HepG2 (cell line): ENCODE results near the gene ATP6V0A1. TPM values are rescaled to one million over a fixed set of nuclear protein-coding genes. Genes with fewer than 3 reads are reported as not detected.

ENCODE experiments used
- GATAD1 ChIP-seq: IDR thresholded peaks from 2 replicates; pipeline ENCODE4 v1.6.1; 2016; ENCODE audit warnings: missing genetic modification reagents, missing compliant biosample characterization
- GLI4 ChIP-seq: sonication (generic); formaldehyde crosslinking; IDR thresholded peaks from 2 replicates; pipeline ENCODE4 v1.5.1; 2020; ENCODE audit warnings: missing genetic modification reagents, mild to moderate bottlenecking, moderate library complexity, borderline replicate concordance
- KAT2B ChIP-seq: fragments of 150-350 bp; IDR thresholded peaks from 2 replicates; pipeline ENCODE4 v1.6.1; 2014; ENCODE audit warnings: low read depth, low read length, borderline replicate concordance
- NFATC3 ChIP-seq: sonication (generic); formaldehyde crosslinking; IDR thresholded peaks from 2 replicates; pipeline ENCODE4 v1.5.1; 2020; ENCODE audit warnings: mild to moderate bottlenecking, missing genetic modification reagents
- RBM22 ChIP-seq: fragments of 200-400 bp; formaldehyde crosslinking; optimal IDR thresholded peaks from 2 replicates; pipeline ENCODE3; 2017; ENCODE audit warnings: mild to moderate bottlenecking, low read length, moderate library complexity
- SOX6 ChIP-seq, 2 experiments: fragments of 450-650 bp in 1 of 2; sonication (generic) in 1 of 2; formaldehyde crosslinking in 1 of 2; IDR thresholded peaks; 2 replicates each; pipeline versions ENCODE4 v1.4.0 to v1.6.1; 2017 to 2020; ENCODE audit warnings: antibody characterized with exemption in 1 of 2, mild to moderate bottlenecking in 1 of 2, missing genetic modification reagents in 1 of 2
- SRF ChIP-seq: IDR thresholded peaks from 2 replicates; pipeline ENCODE4 v1.6.1; 2011; ENCODE audit warnings: mild to moderate bottlenecking, low read depth, low read length, moderate library complexity
- TOE1 ChIP-seq: sonication (generic); formaldehyde crosslinking; IDR thresholded peaks from 2 replicates; pipeline ENCODE4 v1.4.0; 2020; ENCODE audit warnings: mild to moderate bottlenecking, missing genetic modification reagents
- ZNF441 ChIP-seq: sonication (generic); formaldehyde crosslinking; IDR thresholded peaks from 2 replicates; pipeline ENCODE4 v1.7.0; 2021; ENCODE audit warnings: missing genetic modification reagents, borderline replicate concordance
- polyA plus RNA-seq, 8 experiments: library from polyadenylated mRNA; depleted of rRNA in 3 of 8; stranded (reverse) in 7 of 8; unstranded in 1 of 8; fragments of >200 nt; fragmentation: Illumina TruSeq in 4 of 8; extraction: Trizol in 4 of 8; gene quantifications; 2 replicates each; pipeline versions ENCODE4 v1.2.1 to v1.2.3, GENCODE V29; 2011 to 2016; ENCODE audit warnings: low read depth in 4 of 8, missing spikeins in 1 of 8, mixed read lengths in 1 of 8; ENCODE audit not compliant: insufficient read depth in 1 of 8
- total RNA-seq, 5 experiments: library from RNA; depleted of rRNA; stranded (reverse); fragments of >200 nt; fragmentation: Illumina TruSeq; extraction: Trizol; gene quantifications; 2 replicates each; pipeline ENCODE4 v1.2.3, GENCODE V29; 2016; ENCODE audit warnings: low read depth in 1 of 5
- TF ChIP-seq, protein P1 (sequence below): sonication (generic); formaldehyde crosslinking; IDR thresholded peaks from 2 replicates; pipeline ENCODE4 v1.4.0; 2020; ENCODE audit warnings: missing genetic modification reagents
- TF ChIP-seq, protein P2 (sequence below): sonication (generic); formaldehyde crosslinking; IDR thresholded peaks from 2 replicates; pipeline ENCODE4 v1.4.0; 2020; ENCODE audit warnings: missing genetic modification reagents
- TF ChIP-seq, protein P3 (sequence below): sonication (generic); formaldehyde crosslinking; IDR thresholded peaks from 2 replicates; pipeline ENCODE4 v1.8.0; 2022; ENCODE audit warnings: missing genetic modification reagents, mild to moderate bottlenecking, borderline replicate concordance
- TF ChIP-seq, protein P4 (sequence below): IDR thresholded peaks from 2 replicates; pipeline ENCODE4 v1.6.1; 2018; ENCODE audit warnings: missing genetic modification reagents
- TF ChIP-seq, protein P5 (sequence below): sonication (generic); formaldehyde crosslinking; IDR thresholded peaks from 2 replicates; pipeline ENCODE4 v1.9.0; 2021; ENCODE audit warnings: missing genetic modification reagents, mild to moderate bottlenecking, borderline replicate concordance

The ATP6V0A1 gene
- total and polyA plus RNA-seq, 2 of the 13 experiments (the other 11 are each of a cell fraction or from before 2014, with no cell fraction given) = 27.9 to 54.1 TPM

DNA sequence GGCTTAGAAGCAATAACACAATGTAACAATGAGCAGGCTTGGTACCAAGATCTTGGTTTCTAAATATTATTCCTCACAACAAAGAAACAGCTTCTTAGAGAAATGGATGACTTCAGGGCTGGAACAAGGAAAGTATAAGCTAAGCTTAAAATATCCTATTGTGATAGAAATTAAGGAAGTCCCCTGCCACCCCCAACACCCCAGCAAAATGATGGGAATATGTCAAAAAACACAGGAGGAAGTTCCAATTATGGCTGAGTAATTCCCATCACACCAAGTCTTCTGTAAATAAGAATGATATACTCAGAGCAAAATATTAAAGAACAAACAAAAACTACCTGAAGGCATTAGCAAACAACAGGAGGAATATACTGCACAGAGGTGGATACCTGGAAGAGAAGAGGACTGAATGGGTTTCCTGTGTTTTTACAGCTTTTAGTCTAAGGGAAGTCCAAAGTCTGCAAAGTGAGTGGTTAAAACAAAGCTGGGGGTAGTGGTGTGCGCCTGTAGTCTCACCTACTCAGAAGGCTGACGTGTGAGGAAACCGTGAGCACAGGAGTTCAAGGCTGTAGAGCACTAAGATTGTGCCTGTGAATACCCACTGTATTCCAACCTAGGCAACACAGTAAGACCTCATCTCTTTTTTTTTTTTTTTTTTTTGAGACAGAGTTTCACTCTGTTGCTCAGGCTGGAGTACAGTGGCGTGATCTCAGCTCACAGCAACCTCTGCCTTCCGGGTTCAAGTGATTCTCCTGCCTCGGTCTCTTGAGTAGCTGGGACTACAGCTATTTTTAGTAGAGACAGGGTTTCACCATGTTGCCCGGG lies 17.1 kb upstream of the ATP6V0A1 start (continued):
- TF ChIP-seq GLI4 (CRISPR knock-in tag) = no peak
- TF ChIP-seq, protein P1, sequence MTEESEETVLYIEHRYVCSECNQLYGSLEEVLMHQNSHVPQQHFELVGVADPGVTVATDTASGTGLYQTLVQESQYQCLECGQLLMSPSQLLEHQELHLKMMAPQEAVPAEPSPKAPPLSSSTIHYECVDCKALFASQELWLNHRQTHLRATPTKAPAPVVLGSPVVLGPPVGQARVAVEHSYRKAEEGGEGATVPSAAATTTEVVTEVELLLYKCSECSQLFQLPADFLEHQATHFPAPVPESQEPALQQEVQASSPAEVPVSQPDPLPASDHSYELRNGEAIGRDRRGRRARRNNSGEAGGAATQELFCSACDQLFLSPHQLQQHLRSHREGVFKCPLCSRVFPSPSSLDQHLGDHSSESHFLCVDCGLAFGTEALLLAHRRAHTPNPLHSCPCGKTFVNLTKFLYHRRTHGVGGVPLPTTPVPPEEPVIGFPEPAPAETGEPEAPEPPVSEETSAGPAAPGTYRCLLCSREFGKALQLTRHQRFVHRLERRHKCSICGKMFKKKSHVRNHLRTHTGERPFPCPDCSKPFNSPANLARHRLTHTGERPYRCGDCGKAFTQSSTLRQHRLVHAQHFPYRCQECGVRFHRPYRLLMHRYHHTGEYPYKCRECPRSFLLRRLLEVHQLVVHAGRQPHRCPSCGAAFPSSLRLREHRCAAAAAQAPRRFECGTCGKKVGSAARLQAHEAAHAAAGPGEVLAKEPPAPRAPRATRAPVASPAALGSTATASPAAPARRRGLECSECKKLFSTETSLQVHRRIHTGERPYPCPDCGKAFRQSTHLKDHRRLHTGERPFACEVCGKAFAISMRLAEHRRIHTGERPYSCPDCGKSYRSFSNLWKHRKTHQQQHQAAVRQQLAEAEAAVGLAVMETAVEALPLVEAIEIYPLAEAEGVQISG (CRISPR knock-in tag) = no peak
- TF ChIP-seq, protein P2, sequence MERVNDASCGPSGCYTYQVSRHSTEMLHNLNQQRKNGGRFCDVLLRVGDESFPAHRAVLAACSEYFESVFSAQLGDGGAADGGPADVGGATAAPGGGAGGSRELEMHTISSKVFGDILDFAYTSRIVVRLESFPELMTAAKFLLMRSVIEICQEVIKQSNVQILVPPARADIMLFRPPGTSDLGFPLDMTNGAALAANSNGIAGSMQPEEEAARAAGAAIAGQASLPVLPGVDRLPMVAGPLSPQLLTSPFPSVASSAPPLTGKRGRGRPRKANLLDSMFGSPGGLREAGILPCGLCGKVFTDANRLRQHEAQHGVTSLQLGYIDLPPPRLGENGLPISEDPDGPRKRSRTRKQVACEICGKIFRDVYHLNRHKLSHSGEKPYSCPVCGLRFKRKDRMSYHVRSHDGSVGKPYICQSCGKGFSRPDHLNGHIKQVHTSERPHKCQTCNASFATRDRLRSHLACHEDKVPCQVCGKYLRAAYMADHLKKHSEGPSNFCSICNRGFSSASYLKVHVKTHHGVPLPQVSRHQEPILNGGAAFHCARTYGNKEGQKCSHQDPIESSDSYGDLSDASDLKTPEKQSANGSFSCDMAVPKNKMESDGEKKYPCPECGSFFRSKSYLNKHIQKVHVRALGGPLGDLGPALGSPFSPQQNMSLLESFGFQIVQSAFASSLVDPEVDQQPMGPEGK (CRISPR knock-in tag) = peak; percentile 65; the same call in 1 of the 2 replicates
- TF ChIP-seq, protein P3, sequence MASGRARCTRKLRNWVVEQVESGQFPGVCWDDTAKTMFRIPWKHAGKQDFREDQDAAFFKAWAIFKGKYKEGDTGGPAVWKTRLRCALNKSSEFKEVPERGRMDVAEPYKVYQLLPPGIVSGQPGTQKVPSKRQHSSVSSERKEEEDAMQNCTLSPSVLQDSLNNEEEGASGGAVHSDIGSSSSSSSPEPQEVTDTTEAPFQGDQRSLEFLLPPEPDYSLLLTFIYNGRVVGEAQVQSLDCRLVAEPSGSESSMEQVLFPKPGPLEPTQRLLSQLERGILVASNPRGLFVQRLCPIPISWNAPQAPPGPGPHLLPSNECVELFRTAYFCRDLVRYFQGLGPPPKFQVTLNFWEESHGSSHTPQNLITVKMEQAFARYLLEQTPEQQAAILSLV (CRISPR knock-in tag) = no peak
- no peak for TF ChIP-seq SRF
- TF ChIP-seq, protein P4, sequence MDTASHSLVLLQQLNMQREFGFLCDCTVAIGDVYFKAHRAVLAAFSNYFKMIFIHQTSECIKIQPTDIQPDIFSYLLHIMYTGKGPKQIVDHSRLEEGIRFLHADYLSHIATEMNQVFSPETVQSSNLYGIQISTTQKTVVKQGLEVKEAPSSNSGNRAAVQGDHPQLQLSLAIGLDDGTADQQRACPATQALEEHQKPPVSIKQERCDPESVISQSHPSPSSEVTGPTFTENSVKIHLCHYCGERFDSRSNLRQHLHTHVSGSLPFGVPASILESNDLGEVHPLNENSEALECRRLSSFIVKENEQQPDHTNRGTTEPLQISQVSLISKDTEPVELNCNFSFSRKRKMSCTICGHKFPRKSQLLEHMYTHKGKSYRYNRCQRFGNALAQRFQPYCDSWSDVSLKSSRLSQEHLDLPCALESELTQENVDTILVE (CRISPR knock-in tag) = no peak
- no peak for TF ChIP-seq RBM22
- TF ChIP-seq SOX6 (IDR thresholded peaks at IDR 0.05) = no peak
- peak; percentile 81 for TF ChIP-seq SOX6 (CRISPR knock-in tag; IDR thresholded peaks at IDR 0.05)
- no peak for TF ChIP-seq TOE1 (CRISPR knock-in tag)
- no peak for TF ChIP-seq NFATC3 (CRISPR knock-in tag)
- TF ChIP-seq, protein P5, sequence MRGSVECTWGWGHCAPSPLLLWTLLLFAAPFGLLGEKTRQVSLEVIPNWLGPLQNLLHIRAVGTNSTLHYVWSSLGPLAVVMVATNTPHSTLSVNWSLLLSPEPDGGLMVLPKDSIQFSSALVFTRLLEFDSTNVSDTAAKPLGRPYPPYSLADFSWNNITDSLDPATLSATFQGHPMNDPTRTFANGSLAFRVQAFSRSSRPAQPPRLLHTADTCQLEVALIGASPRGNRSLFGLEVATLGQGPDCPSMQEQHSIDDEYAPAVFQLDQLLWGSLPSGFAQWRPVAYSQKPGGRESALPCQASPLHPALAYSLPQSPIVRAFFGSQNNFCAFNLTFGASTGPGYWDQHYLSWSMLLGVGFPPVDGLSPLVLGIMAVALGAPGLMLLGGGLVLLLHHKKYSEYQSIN (CRISPR knock-in tag) = no peak
- no peak for TF ChIP-seq GATAD1 (CRISPR knock-in tag)
- 0 out of 2 replicates have a peak, but pooled peaks have one; percentile 18 for TF ChIP-seq ZNF441 (CRISPR knock-in tag)
- no peak for TF ChIP-seq KAT2B
